LNCaP clone FGC (cell line): Measurements from ENCODE around the gene CCDC92.

Experiments
- DNase-seq: peaks from one replicate; pipeline ENCODE4 v3.0.0-alpha.2; 2011; ENCODE audit warnings: low read depth
- H3K4me3 ChIP-seq: 2 replicates; pipeline ENCODE4 v1.5.1; 2011; ENCODE audit warnings: mild to moderate bottlenecking, low read depth, low read length, control low read depth
- TF ChIP-seq, protein P1 (sequence below): IDR thresholded peaks from 2 replicates; pipeline ENCODE4 v1.5.1; 2012; ENCODE audit warnings: mild to moderate bottlenecking; ENCODE audit not compliant: control insufficient read depth, insufficient read depth; ENCODE audit errors: extremely low read depth

Gene CCDC92

DNA sequence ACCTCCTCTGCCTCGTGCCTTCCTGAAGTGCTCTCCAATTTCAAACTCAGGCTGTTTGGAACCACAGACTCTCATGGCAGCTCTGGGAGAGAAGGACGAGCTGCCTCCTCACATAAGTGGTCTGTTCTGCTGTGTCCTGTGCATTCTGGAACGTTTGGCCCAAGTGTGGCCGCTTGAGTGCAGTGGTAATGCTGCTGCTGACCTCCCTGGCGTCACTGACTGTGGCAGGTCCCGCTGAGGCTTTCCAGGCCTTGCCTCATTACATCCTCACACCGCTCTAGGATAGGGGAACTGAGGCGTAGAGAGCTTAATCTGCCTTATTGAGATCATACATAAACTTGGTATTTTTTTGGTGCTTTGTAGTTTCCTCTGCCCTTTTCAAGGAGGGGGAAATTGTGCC, 14.2 kb downstream of the CCDC92 start:
- H3K4me3 ChIP-seq = no peak overlapping the region
- TF ChIP-seq, protein P1, sequence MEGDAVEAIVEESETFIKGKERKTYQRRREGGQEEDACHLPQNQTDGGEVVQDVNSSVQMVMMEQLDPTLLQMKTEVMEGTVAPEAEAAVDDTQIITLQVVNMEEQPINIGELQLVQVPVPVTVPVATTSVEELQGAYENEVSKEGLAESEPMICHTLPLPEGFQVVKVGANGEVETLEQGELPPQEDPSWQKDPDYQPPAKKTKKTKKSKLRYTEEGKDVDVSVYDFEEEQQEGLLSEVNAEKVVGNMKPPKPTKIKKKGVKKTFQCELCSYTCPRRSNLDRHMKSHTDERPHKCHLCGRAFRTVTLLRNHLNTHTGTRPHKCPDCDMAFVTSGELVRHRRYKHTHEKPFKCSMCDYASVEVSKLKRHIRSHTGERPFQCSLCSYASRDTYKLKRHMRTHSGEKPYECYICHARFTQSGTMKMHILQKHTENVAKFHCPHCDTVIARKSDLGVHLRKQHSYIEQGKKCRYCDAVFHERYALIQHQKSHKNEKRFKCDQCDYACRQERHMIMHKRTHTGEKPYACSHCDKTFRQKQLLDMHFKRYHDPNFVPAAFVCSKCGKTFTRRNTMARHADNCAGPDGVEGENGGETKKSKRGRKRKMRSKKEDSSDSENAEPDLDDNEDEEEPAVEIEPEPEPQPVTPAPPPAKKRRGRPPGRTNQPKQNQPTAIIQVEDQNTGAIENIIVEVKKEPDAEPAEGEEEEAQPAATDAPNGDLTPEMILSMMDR = no peak
- DNase-seq = no peak

- TF ChIP-seq, protein P1 = no peak
- no peak overlapping the region for H3K4me3 ChIP-seq
- no peak for DNase-seq
Measured at GRCh38 chr12:123957196-123957595, 15.4 kb downstream of the CCDC92 start.

GRCh38 chr12:123956249-123956648, 16.4 kb downstream of the CCDC92 start:
- no peak for DNase-seq
- no peak overlapping the region for H3K4me3 ChIP-seq
- TF ChIP-seq, protein P1 = no peak

- H3K4me3 ChIP-seq = no peak overlapping the region
- TF ChIP-seq, protein P1 = no peak
- DNase-seq = peak; percentile 6
Measured at GRCh38 chr12:123954647-123955350, 17.8 kb downstream of the CCDC92 start.

- peak; percentile 33 for DNase-seq
- TF ChIP-seq, protein P1 = no peak
- H3K4me3 ChIP-seq = no peak overlapping the region
Measured at GRCh38 chr12:123952037-123952436, 20.6 kb downstream of the CCDC92 start.

- no peak overlapping the region for H3K4me3 ChIP-seq
- TF ChIP-seq, protein P1 = no peak
Measured at GRCh38 chr12:123951467-123951866, 21.2 kb downstream of the CCDC92 start.

More at GRCh38 chr12:123951467-123951866, 21.2 kb downstream of the CCDC92 start:
- no peak for DNase-seq
